Occipital lobe (tissue), 2 donors: ENCODE results near the gene DTNB. TPM values are rescaled to one million over a fixed set of nuclear protein-coding genes. Genes with fewer than 3 reads are reported as not detected.
"Not testable (repeated sequence)": the region's sequence is repeated elsewhere in the genome, so short reads cannot be mapped to it uniquely, and the experiment has no call there.

Source experiments
- DNase-seq: peaks from one replicate; lab custom pipeline; 2025; lab: John Stamatoyannopoulos, UW
- total RNA-seq: library from RNA; depleted of rRNA; stranded (reverse); fragments of >200 nt; gene quantifications from one replicate; pipeline ENCODE4 v1.2.3, GENCODE V29; 2014

The DTNB gene
- total RNA-seq, result 21.7 TPM

GRCh38 chr2:25673300-25674076 lies at the start of gene DTNB:
TSS of gene DTNB (minus strand) at chr2:25673577. CDS start at chr2:25652660, 20,917 bp downstream.
- peak; percentile 77 for DNase-seq

- no peak for DNase-seq
Measured at GRCh38 chr2:25722224-25722623, 48.8 kb upstream of the DTNB start.

- DNase-seq, result no peak
Measured at GRCh38 chr2:25720575-25720974, 47.2 kb upstream of the DTNB start.

GRCh38 chr2:25714740-25715139 lies 41.4 kb upstream of the DTNB start:
- no peak for DNase-seq

- no peak for DNase-seq
Measured at GRCh38 chr2:25712455-25712854, 39.1 kb upstream of the DTNB start.

DNA sequence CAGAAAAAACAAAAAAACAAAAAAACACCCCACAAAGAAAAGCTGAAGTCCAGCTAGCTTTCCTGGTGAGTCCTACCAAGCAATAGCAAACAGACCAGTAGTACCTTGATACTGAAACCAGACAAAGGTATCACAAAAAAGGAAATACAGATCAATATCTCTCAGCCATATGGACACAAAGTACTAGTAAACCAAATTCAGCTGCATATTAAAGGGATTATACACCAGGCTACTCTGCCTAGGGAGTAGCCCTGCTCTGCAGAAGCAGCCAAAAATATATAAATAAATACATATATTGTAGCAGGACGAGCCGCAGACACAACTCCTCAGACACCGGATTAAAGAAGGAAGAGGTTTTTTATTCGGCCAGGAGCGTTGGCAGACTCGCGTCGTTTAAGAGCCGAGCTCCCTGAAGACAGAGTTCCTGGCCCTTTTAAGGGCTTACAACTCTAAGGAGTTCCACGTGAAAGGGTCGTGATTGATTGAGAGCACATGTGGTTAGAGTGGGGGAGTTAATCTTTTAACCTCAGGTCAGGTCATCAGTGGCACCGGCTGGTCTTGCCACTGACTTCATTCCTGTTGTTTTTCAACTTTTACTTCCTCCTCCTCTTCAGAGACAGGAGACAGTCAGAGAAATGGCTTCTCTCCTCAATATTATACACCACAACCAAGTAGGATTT lies 38.4 kb upstream of the DTNB start:
- DNase-seq, result no peak

GRCh38 chr2:25710750-25711149 lies 37.4 kb upstream of the DTNB start:
- no peak for DNase-seq

DNA sequence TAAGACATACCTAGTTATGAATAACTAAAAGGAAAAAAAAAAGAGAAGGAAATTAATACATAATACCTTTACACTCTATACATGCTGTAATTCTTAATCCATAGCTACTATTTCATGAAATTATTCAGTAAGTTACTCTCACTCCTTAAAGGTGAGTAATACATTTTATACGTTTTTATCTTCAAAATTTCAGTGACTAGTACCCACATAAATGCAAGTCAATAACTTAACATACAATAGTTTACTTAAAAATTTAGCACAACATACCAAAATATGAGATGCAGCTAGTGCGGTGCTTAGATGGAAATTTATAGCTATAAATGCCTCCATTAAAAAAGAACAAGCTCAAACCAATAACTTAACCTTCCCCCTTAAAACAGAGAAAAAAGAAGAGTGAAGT lies 36.0 kb upstream of the DTNB start:
- no peak for DNase-seq

- DNase-seq, result no peak
Measured at GRCh38 chr2:25707927-25708590, 34.7 kb upstream of the DTNB start.

- not testable (repeated sequence) for DNase-seq
Measured at GRCh38 chr2:25705575-25705974, 32.2 kb upstream of the DTNB start.

DNA sequence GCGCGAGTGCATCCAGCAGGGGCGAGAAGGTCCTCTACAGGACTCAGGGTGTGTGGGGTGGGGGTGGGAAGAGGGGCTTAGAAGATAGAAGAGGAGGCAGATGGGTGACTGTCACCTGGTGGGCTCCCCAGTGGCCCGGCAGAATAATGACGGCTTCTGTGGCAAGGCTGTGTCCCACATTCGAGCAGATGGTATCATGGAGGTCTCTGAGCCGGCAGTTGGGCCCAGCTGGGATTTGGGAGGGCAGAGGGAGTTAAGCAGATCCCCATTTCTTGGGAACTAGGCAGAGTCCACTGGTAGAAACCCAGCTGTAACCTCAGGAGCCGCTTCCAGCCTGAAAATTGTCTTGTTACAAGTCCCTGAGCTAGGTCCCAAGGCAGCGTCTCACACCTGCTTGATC lies 28.4 kb upstream of the DTNB start:
- no peak for DNase-seq

GRCh38 chr2:25700221-25700660 lies 26.9 kb upstream of the DTNB start:
- DNase-seq, result peak; percentile 6

DNA sequence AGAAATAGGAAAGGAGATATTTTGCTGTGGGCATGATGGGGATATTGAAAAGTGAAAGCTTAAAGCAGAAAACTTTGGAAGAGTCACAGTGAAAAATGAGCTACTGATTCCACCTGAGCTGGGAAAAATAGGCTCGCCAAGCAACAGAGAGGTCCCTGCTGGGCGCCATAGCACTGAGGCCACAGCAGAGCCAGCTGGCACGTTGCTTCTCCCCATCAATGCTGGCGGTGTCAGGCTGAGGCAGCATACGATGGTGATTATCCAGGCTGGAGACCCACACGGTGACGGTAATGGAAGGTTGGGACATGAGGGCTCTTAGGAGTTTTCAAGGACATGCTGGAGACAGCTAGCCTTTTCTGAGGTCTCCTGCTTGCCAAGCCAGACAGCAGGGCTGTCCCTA lies 25.8 kb upstream of the DTNB start:
- no peak for DNase-seq

- DNase-seq, result no peak
Measured at GRCh38 chr2:25698752-25699151, 25.4 kb upstream of the DTNB start.

- no peak for DNase-seq
Measured at GRCh38 chr2:25697559-25698341, 24.4 kb upstream of the DTNB start.

GRCh38 chr2:25692737-25693445 lies 19.5 kb upstream of the DTNB start:
- DNase-seq, result no peak

- DNase-seq, result no peak
Measured at GRCh38 chr2:25692143-25692542, 18.8 kb upstream of the DTNB start.

DNA sequence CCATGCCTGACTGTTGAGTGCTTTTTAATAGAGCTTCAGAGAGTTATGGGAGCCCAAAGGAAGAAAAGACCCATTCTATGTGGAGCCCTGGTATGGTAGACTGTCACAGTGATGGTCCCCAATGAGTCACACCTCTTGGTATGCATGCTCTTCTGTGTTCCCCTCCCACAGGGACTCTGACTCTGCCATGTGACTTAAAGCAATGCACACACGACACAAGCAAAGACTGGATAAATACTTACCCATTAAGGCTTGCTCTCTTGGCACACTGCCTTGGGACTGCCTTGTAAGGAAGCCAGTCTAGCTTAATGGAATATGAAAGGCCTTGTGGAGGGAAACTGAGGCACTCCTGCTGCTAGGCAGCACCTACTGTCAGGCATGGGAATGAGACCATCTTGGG lies 16.7 kb upstream of the DTNB start:
- no peak for DNase-seq

- no peak for DNase-seq
Measured at GRCh38 chr2:25688236-25688635, 14.9 kb upstream of the DTNB start.

DNA sequence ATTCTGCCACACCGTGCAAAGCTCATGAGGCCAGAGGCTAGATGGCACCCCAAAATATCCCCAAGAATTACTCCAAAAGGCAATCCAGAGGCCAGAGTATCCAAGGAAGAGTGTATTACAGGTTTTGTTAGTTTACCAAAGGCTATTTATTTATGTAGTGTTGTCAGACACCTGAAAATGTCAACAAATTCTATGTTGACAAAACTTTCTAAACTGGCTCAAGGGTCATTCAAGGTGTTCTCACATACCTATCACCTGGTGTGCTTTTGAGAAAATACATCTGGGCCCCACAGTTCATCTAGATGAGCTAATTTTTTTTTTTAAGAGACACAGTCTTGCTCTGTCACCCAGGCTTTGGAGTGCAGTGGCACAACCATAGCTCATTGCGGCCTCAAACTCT lies 12.4 kb upstream of the DTNB start:
- no peak for DNase-seq
